GM19438 (cell line): ENCODE measurements around the gene NXPE2.
"Not testable (repeated sequence)": the region's sequence is repeated elsewhere in the genome, so short reads cannot be mapped to it uniquely, and the experiment has no call there.

ENCODE experiments used
- ATAC-seq: cut with Tn5 transposase; IDR thresholded peaks from one replicate; pipeline ENCODE4 v1.9.1; 2021; ENCODE audit warnings: low read depth; ENCODE audit not compliant: unreplicated experiment

The NXPE2 gene

DNA sequence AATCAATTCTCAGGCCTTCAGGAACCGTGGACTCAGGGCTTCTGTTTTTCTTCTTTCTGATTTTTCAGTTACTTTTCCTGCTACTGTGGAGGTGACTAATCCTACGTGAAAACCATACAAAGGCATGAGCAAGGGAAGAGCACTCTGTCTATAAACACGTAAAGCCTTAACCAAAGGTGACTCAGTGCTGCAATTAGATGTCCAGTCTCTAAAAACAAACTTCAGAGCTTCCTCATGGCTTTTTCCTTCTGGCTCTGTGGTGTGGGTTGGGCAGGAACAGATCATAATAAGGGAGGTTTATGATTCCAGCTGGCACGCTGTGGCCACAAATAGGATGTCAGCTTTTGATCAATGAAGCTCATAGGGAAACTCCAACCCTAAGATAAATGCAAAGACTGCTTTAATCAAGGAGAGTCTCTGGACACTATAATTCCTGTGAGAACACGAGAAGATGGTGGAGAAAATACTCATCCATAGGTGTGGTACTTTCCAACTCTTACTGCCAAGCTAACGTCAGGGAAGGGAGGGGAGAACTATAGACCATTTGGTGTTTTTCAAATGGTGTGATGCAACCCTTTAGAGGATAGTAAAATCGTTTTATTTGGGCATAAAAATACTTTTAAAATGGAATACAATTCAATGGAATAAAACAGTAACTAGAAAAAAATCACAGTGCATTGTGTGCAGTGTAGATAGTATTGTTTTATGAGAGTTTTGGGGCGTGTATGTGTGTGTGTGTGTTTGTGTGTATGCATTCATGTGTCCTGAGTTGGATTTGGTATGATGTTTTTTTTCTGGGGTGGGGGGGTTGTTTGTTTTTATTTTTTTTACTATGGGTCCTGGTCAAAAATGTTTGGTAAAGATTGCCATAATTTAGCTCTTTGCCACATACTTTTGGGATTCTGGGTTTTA is at the start of gene NXPE2:
TSS of gene NXPE2 (plus strand) at position 403 of the 912 bp plus-strand sequence. CDS start at position 452, 49 bp downstream.
- ATAC-seq, result no peak

DNA sequence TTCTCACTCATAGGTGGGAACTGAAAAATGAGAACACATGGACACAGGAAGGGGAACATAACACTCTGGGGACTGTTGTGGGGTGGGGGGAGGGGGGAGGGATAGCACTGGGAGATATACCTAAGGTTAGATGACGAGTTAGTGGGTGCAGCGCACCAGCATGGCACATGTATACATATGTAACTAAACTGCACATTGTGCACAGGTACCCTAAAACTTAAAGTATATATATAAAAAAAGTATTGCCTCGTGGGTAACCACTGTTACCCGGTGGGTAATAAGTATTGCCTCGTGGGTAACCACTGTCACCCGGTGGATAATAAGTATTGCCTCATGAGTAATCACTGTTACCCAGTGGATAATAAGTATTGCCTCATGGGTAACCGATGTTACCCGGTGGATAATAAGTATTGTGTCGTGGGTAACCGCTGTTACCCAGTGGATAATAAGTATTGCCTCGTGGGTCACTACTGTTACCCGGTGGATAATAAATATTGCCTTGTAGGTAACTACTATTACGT is 46.8 kb upstream of the NXPE2 start:
- ATAC-seq, result not testable (repeated sequence)

DNA sequence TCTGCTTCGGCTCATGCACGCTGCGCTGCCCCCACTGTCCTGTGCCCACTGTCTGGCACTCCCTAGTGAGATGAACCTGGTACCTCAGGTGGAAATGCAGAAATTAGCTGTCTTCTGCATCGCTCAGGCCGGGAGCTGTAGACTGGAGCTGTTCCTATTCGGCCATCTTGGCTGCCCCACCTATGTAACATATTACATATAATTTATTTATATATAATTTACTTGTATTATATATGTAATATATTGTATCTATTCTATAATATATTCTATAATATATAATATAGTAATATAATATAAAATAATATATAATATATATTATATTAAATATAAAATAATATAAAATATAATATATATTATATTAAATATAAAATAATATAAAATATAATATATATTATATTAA is 38.9 kb upstream of the NXPE2 start:
- not testable (repeated sequence) for ATAC-seq

- ATAC-seq, result no peak
Measured at GRCh38 chr11:114650661-114651060, 27.7 kb upstream of the NXPE2 start.

DNA sequence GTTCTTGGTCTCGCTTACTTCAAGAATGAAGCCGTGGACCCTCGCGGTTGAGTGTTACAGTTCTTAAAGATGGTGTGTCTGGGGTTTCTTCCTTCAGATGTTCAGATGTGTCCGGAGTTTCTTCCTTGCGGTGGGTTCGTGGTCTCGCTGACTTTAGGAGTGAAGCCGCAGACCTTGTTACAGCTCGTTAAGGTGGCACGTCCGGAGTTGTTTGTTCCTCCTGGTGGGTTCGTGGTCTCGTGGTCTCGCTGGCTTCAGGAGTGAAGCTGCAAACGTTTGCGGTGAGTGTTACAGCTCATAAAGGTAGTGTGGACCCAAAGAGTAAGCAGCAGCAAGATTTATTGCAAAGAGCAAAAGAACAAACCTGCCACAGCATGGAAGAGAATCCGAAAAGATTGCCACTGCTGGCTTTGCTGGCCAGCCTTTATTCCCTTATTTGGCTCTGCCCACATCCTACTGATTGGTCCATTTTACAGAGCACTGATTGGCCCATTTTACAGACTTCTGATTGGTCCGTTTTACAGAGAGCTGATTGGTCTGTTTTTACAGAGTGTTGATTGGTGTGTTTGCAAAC is 27.1 kb upstream of the NXPE2 start:
- ATAC-seq, result no peak

- ATAC-seq, result no peak
Measured at GRCh38 chr11:114653148-114653547, 25.2 kb upstream of the NXPE2 start.

DNA sequence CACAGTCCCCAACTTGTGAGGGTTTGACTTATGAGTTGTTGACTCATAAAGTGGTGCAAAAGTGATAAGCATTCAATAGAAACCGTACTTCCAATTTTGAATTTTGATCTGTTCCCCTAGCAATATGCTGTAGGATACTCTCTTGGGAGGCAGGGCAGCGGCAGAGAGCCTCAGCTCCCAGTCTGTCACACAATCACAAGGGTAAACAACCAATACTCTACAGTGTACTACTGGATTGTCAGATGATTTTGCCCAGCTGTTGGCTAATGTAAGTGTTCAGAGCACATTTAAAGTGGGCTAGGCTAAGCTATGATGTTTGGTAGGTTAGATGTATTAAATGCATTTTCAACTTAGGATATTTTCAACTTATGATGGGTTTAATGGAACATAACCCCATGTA is 13.7 kb upstream of the NXPE2 start:
- no peak for ATAC-seq

GRCh38 chr11:114666760-114667159 is 11.6 kb upstream of the NXPE2 start:
- no peak for ATAC-seq

DNA sequence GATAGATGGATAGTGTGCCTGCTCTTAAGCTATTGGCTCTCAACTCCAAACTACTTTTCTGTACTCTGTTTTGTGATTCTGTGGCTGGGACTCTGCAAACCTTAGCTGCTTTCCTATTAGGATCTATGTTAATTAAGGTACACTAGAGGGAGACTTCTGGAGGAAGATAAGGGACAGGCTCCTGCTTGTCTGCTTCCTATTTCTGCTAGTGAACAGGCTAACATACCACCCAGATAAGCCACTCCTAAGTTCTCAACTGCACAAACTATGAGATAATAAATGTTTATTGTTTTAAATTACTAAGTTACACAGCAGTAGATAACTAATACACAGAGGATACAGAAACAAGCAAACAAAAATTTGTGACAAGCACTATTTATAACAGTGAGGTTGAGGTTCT is 10.2 kb upstream of the NXPE2 start:
- no peak for ATAC-seq

DNA sequence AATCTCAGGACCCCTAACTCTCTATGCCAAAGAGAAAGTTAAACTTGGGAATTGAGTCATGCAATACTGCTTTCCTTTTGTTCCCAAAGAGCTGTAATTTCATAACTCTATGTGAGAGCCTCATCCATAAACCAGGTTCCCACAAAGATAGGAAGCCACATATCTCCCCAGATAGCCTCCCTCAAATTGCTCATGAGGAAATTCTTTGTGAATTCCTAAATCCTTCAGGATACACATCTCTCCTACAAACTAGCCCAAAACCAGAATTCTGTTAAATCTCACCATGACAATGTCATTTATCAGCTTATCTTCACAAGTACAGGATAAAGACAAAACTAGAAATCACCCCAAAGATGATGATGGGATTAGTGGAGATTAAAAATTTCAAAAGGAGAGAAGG is 4.7 kb upstream of the NXPE2 start:
- ATAC-seq, result no peak

- ATAC-seq, result no peak
Measured at GRCh38 chr11:114679505-114679904, 1.2 kb downstream of the NXPE2 start.

GRCh38 chr11:114683007-114683406 is 4.7 kb downstream of the NXPE2 start:
- ATAC-seq, result no peak

DNA sequence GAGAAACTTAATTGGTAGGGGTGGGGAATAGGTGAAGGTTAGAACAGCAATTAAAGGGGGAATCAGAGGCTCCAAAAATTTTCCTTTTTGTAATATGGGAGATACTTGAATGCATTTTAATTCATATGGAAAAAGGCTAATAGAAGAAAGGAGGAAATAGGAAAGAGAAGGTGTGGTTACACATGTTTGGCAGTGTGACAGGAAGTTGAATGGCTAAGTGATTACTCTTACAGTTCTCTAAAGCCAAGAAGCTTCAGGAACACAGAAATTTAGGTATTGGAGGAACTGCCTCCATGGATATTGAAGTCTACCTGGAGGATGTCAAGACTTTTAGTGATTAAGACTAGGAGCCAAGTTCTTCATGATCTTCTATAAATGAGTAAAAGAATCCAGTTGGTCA is 6.3 kb downstream of the NXPE2 start:
- no peak for ATAC-seq

GRCh38 chr11:114685097-114685496 is 6.8 kb downstream of the NXPE2 start:
- ATAC-seq, result no peak

DNA sequence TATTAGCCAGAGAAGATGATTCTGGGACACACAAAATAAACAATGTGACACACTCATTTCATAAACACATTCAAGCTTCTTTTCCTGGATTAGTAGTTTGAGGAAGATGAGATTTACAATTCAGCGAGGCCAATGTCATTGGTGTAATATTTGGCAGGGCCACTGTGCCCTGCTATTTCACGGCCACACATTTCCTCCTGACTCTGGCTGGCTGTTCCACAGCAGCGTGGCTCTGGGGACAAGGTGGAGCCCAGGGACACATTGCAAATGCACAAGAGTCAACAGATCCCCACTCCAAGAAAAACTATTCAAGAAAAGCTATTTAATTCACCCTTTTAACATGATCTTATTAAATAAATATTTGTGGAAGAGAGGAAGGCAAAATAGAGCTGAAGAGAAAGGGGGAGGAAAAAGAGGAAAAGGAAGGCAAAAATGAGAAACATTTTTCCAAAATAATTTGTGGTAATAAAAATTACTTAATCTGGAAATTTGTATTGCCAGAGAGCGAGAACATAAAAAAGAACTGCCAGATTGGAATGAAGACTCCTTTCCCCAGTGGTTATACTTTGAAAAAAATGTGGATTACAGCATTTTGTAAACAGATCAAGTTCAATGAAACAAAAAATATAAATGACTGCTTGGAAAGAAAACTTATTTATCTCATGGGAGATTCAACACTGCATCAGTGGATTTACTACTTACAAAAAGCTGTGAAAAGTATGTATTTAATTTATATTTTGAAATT is 27.1 kb downstream of the NXPE2 start:
- no peak for ATAC-seq

DNA sequence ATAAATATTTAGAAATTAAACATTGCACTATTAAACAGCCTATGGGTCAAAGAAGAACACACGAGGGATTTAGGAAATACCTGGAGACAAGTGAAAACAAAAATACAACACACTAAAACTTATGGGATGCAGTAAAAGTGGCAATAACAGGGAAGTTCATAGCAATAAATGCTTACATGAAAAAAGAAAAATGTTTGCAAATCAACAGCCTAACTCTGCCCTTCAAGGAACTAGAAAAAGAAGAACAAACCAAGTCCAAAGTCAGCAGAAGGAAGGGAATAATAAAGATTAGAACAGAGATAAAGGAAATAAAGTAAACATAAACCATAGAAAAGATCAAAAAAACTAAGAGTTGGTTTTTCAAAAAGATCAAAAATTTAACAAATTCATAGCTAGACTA is 31.6 kb downstream of the NXPE2 start:
- no peak for ATAC-seq

GRCh38 chr11:114713756-114714155 is 35.4 kb downstream of the NXPE2 start:
- ATAC-seq, result no peak

DNA sequence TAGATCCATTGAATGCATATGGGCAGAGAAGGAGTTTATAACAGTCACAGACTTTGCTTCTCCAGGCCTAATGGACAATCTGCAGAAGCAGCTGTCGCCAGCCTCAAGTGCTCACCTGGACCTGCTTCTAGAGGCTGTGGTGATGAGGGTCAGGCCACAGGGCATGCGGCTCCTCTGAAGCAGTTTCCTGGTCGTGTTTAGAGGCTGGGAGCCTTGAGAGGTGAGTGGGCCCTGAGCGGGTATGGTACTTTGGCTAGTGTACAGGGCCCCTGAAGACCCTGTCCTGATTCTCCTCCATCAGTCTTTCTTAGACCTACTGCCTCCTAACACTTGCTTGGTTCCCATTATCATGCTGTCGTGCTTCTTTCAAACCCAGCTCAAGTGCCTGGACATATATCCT is 41.2 kb downstream of the NXPE2 start:
- ATAC-seq, result no peak

DNA sequence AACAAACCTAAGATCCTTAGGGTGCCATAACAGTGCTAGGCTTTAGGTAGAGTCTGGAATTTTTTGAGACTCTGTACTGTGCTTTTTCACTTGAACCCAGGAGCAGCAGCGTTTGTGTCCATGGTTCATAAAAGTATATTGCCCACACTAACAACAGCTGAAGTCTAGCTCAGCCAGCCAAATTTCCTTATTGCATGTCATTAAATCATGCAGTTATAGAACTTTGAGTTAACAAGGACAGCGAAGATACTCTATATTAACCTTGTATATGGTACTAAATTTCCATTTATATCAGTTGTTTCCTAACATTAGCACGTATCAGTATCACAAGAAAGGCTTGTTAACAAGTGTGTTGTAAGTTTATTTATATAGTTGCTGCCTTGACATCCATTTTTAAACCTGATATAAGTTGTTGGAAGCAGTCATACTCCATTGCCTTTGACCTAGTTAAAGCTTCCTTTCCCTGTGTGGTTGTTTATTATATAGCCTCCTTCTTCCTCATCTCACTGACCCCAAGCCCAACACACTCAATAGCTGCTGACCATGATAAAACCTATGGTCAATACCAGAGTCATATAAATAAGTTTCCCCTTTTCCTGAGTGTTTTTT is 46.7 kb downstream of the NXPE2 start:
- no peak for ATAC-seq

DNA sequence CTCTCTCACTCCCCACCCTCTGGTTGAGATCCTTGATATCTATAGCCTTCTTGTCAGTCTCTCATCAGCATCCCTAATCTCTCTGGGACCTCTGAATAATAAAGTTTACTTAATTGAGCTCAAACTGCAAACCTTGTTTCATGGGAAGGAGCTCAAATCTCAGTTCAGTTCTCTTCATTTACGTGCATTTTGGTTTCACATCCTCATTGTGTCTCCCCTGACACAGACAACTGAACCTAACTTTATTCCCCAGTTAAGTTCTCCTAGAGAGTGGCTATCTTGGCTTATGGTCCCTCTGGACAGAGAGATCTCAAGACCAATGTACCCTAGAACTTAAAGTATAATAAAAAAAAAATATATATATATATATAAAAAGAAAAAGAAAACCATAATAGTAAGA is 47.3 kb downstream of the NXPE2 start:
- ATAC-seq, result no peak

DNA sequence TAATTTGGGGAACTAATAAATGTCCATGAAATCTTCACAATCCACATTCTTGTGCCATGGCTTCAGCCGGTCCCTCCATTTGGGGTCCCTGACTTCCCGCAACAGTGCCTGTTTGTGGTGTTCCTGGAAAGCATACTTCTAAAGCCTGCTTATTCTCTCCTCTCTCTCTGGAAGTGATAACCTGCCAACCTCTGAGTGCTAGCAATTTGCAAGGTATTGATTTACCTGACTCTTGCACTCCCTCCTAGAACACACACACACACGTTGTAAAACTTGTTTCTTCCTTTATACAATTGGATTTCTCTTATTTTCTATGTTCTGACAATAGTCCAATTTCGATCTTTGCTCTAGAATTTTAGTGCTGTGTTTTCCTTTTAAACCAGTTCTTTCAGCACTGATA is 58.5 kb downstream of the NXPE2 start:
- no peak for ATAC-seq
